GM18526 (cell line): ENCODE data around the gene RFTN1.

ENCODE experiments used
- POLR2A ChIP-seq: IDR thresholded peaks from 3 replicates; pipeline ENCODE4 v1.6.1; 2011; ENCODE audit not compliant: insufficient read length; ENCODE audit errors: extremely low read depth

The RFTN1 gene

GRCh38 chr3:16357186-16358121 is 156.0 kb downstream of the RFTN1 start:
- no peak for TF ChIP-seq POLR2A

- TF ChIP-seq POLR2A: no peak
These were observed 157.7 kb downstream of the RFTN1 start for GRCh38 chr3:16355828-16356227.

DNA sequence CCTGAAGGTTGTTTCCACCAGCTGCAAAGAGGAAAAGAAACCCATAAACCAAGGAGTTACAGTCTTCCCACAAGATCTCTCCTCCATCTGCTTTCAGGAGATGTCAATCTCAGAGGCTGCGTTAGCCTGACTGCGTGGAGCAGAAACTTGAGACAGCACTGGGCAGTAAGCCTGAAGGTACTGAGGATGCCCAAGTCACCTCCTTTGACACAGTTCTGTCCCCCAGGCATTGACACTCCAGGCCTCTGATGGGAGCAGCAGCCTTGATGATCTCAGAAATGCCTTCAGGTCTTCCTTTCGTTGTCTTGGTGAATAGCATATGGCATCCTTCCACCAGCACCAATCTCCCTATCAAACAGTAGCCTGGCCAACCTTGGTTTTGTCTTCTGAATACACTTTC is 159.2 kb downstream of the RFTN1 start:
- TF ChIP-seq POLR2A: no peak

- no peak for TF ChIP-seq POLR2A
These were observed 161.1 kb downstream of the RFTN1 start for GRCh38 chr3:16352428-16352827.

GRCh38 chr3:16350597-16351318 is 162.7 kb downstream of the RFTN1 start:
- no peak for TF ChIP-seq POLR2A

- no peak for TF ChIP-seq POLR2A
These were observed 163.4 kb downstream of the RFTN1 start for GRCh38 chr3:16349986-16350596.

GRCh38 chr3:16347548-16347947 is 166.0 kb downstream of the RFTN1 start:
- no peak for TF ChIP-seq POLR2A

GRCh38 chr3:16346413-16347081 is 167.0 kb downstream of the RFTN1 start:
- no peak for TF ChIP-seq POLR2A

- no peak for TF ChIP-seq POLR2A
These were observed 170.4 kb downstream of the RFTN1 start for GRCh38 chr3:16343101-16343500.

DNA sequence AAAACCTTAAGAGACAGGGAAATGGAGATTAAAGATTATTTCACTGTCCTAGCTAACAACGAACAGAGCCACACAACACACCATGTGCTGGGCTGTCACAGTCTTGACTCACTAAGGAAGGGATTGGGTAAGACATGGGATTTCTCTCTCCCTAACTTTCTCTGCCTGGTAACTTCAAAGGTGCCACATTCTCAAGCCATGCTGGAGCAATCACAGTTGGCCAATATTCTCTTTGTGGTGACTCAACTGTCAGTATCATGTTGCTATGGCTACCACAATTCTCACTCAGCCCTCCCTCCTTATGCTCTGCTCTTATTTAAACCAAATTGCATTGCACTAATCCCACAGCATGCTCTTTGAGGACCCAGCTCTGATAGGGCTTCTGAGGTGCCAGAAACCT is 174.5 kb downstream of the RFTN1 start:
- no peak for TF ChIP-seq POLR2A

DNA sequence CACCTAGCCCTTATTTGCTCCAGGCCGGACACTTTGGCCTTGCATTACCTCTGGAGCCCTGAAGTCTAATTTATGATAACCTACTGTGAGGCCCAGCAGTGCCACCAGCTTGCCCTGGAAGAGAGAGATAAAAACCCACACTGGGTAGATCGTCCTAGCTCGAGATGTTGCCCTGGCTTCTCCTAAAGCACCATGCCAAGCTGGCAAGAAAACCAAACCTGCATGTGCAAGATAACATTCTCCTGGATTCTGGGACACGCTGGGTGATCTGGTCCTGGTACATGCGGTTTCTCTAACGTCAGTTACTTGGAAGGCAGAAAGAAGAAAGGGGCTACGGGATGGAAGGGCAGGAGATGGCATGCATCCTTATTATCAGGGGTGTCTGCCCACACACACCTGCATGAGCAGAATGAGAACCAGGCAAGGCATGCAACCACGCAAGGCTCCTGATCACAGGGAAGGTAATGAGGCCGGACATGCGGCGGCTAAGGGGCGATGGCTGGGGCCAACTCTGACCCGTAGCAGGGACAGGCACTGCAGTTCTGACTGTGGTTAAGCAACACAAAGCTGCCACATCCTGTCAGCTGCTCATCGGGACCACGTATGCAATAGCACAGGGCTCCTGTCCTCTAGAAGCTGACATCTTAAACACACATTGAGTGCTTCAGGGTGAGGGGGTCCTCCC is 175.5 kb downstream of the RFTN1 start:
- no peak for TF ChIP-seq POLR2A

DNA sequence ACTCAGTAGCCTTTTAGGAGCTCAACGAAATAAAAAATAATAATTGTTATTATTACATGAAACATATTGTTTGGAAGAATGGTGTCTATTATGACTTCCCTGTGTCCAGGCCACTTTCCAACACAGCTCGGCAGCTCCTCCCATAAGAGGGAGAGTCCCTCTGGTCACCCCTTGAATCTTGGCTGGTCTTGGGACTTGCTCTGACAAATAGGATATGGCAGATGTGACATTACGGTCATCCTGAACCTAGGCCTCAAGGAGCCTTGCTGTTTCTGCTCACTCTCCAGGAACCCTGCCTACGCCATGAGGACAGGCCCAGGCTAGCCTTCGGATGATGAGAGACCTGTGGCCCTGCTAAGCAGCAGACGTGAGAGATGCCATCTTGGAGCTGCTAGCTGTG is 176.7 kb downstream of the RFTN1 start:
- TF ChIP-seq POLR2A: no peak

- no peak for TF ChIP-seq POLR2A
These were observed 177.5 kb downstream of the RFTN1 start for GRCh38 chr3:16335772-16336645.

GRCh38 chr3:16335333-16335732 is 178.2 kb downstream of the RFTN1 start:
- no peak for TF ChIP-seq POLR2A
